Lower lobe of right lung (tissue), 2 donors: Measurements from ENCODE around the gene LTBP1. TPM values are rescaled to one million over a fixed set of nuclear protein-coding genes. Genes with fewer than 3 reads are reported as not detected.
A peak's percentile ranks its signal among the peaks of the same experiment; 100 is the strongest.

Experiments used
- ATAC-seq, 2 donors: fragments of 200-7000 bp; cut with Tn5 transposase; one replicate each; pipeline ENCODE4 v1.9.1; 2020 to 2022; ENCODE audit warnings: mild to moderate bottlenecking in 2 of 2, moderate library complexity in 2 of 2
- DNase-seq: peaks from one replicate; pipeline ENCODE4 v3.0.0-alpha.2; 2020
- H3K27ac ChIP-seq: fragments of 200-600 bp; one replicate; pipeline ENCODE4 v1.8.0; 2022
- H3K27me3 ChIP-seq: fragments of 200-600 bp; one replicate; pipeline ENCODE4 v1.8.0; 2022; ENCODE audit warnings: low read depth
- H3K36me3 ChIP-seq: fragments of 200-600 bp; one replicate; pipeline ENCODE4 v1.8.0; 2022; ENCODE audit warnings: mild to moderate bottlenecking
- H3K4me1 ChIP-seq: fragments of 200-600 bp; one replicate; pipeline ENCODE4 v1.8.0; 2022
- H3K4me3 ChIP-seq: fragments of 200-600 bp; one replicate; pipeline ENCODE4 v1.8.0; 2022; ENCODE audit warnings: mild to moderate bottlenecking
- H3K9me3 ChIP-seq: fragments of 200-600 bp; one replicate; pipeline ENCODE4 v1.8.0; 2022
- CTCF ChIP-seq: fragments of 200-600 bp; IDR thresholded peaks from one replicate; pipeline ENCODE4 v1.8.0; 2022; ENCODE audit warnings: antibody characterized with exemption, mild to moderate bottlenecking
- intact Hi-C: fragments of 100-400 bp; cut with DNase I; formaldehyde crosslinking; loops from one replicate; pipeline ENCODE4 v1.11.0; 2022
- total RNA-seq: library from RNA; stranded (reverse); fragmentation: NEBNext Ultra II Directional; extraction: Animal tissue kit (Norgen Biotek cat#: 25700); gene quantifications from one replicate; pipeline ENCODE4 v1.2.1, GENCODE V29; 2021
- donor health status: DM: no; HTN: yes; CAD: no; lungs with severe emphysema.

The LTBP1 gene
- total RNA-seq, 1 donor from 2014 or later = 34.7 TPM

- no peak overlapping the region for H3K4me3 ChIP-seq
- H3K27me3 ChIP-seq = peaks cover 8% of the 10 kb centered on the region
- intact Hi-C loops = no loop called here
- H3K27ac ChIP-seq = no peak overlapping the region
- no peaks in the 10 kb centered on the region for H3K4me1 ChIP-seq
- H3K36me3 ChIP-seq = no peaks in the 10 kb centered on the region
- ATAC-seq = no peak
- DNase-seq = no peak
- no peak for TF ChIP-seq CTCF
- H3K9me3 ChIP-seq = no peaks in the 10 kb centered on the region
Observed at GRCh38 chr2:32941944-32942690, 4.6 kb upstream of the LTBP1 start.

GRCh38 chr2:32942793-32943485, 3.8 kb upstream of the LTBP1 start:
- Histone ChIP-seq H3K27ac (no peak overlapping the region), H3K4me3 (no peak overlapping the region), H3K27me3 (peaks cover 10% of the 10 kb centered on the region), H3K4me1 (peaks cover 3% of the 10 kb centered on the region), H3K36me3 (no peaks in the 10 kb centered on the region), H3K9me3 (no peaks in the 10 kb centered on the region)
- intact Hi-C loops = no loop called here
- ATAC-seq (no peak), DNase-seq (no peak)
- TF ChIP-seq CTCF = no peak

- no peak overlapping the region for H3K27ac ChIP-seq
- DNase-seq (no peak), ATAC-seq (no peak)
- intact Hi-C loops = no loop called here
- TF ChIP-seq CTCF = no peak
- no peak overlapping the region for H3K4me3 ChIP-seq
- H3K27me3 ChIP-seq = peaks cover 18% of the 10 kb centered on the region
- peaks cover 3% of the 10 kb centered on the region for H3K4me1 ChIP-seq
- H3K36me3 ChIP-seq = no peaks in the 10 kb centered on the region
- no peaks in the 10 kb centered on the region for H3K9me3 ChIP-seq
Observed at GRCh38 chr2:32945286-32945685, 1.5 kb upstream of the LTBP1 start.

- Histone ChIP-seq H3K9me3 (no peaks in the 10 kb centered on the region), H3K36me3 (no peaks in the 10 kb centered on the region), H3K4me3 (peak overlapping the region; percentile 76), H3K27me3 (peaks cover 18% of the 10 kb centered on the region), H3K4me1 (peaks cover 3% of the 10 kb centered on the region), H3K27ac (peak overlapping the region; percentile 36)
- DNase-seq (no peak), ATAC-seq (peak; percentile 16 to 28)
- intact Hi-C loops = no loop called here
- TF ChIP-seq CTCF = no peak
Observed at GRCh38 chr2:32947076-32947483, 327 bp downstream of the LTBP1 start.

GRCh38 chr2:32947484-32948143, 861 bp downstream of the LTBP1 start:
- Histone ChIP-seq H3K36me3 (no peaks in the 10 kb centered on the region), H3K27ac (peak overlapping the region; percentile 36), H3K4me1 (peaks cover 3% of the 10 kb centered on the region), H3K4me3 (peak overlapping the region; percentile 76), H3K9me3 (no peaks in the 10 kb centered on the region), H3K27me3 (peaks cover 18% of the 10 kb centered on the region)
- peak; percentile 55 for ATAC-seq
- intact Hi-C loops = no loop called here
- no peak for DNase-seq
- no peak for TF ChIP-seq CTCF
